GM19035 (cell line): Measurements from ENCODE around the gene EMILIN2.

ENCODE experiments used
- ATAC-seq: cut with Tn5 transposase; IDR thresholded peaks from one replicate; pipeline ENCODE4 v1.9.1; 2021; ENCODE audit not compliant: unreplicated experiment

EMILIN2 gene

GRCh38 chr18:2872095-2872494 is 25.3 kb downstream of the EMILIN2 start:
- ATAC-seq: no peak

- ATAC-seq: no peak
These were observed 28.0 kb downstream of the EMILIN2 start for GRCh38 chr18:2874765-2875164.

GRCh38 chr18:2878656-2879330 is 32.0 kb downstream of the EMILIN2 start:
- no peak for ATAC-seq

- ATAC-seq: no peak
These were observed 33.1 kb downstream of the EMILIN2 start for GRCh38 chr18:2879889-2880288.

- ATAC-seq: no peak
These were observed 33.7 kb downstream of the EMILIN2 start for GRCh38 chr18:2880473-2880872.

GRCh38 chr18:2881088-2881839 is 34.5 kb downstream of the EMILIN2 start:
- ATAC-seq: no peak

GRCh38 chr18:2881840-2882195 is 35.0 kb downstream of the EMILIN2 start:
- no peak for ATAC-seq

- no peak for ATAC-seq
These were observed 35.4 kb downstream of the EMILIN2 start for GRCh38 chr18:2882201-2882600.

GRCh38 chr18:2883076-2883735 is 36.4 kb downstream of the EMILIN2 start:
- no peak for ATAC-seq

- no peak for ATAC-seq
These were observed 38.0 kb downstream of the EMILIN2 start for GRCh38 chr18:2884706-2885285.

GRCh38 chr18:2887470-2887869 is 40.7 kb downstream of the EMILIN2 start:
- ATAC-seq: no peak

GRCh38 chr18:2889761-2890192 is 43.0 kb downstream of the EMILIN2 start:
- ATAC-seq: no peak

GRCh38 chr18:2890606-2891005 is 43.8 kb downstream of the EMILIN2 start:
- ATAC-seq: no peak

- no peak for ATAC-seq
These were observed 45.0 kb downstream of the EMILIN2 start for GRCh38 chr18:2891526-2892431.

- ATAC-seq: no peak
These were observed 46.2 kb downstream of the EMILIN2 start for GRCh38 chr18:2893056-2893455.

GRCh38 chr18:2893676-2894075 is 46.9 kb downstream of the EMILIN2 start:
- no peak for ATAC-seq

- ATAC-seq: no peak
These were observed 47.5 kb downstream of the EMILIN2 start for GRCh38 chr18:2894131-2894840.

GRCh38 chr18:2894841-2895370 is 48.1 kb downstream of the EMILIN2 start:
- no peak for ATAC-seq

GRCh38 chr18:2895391-2895790 is 48.6 kb downstream of the EMILIN2 start:
- ATAC-seq: no peak

GRCh38 chr18:2896990-2897389 is 50.2 kb downstream of the EMILIN2 start:
- ATAC-seq: no peak
